WTC11 (cell line): ENCODE measurements around the gene ID3. TPM values are rescaled to one million over a fixed set of nuclear protein-coding genes. Genes with fewer than 3 reads are reported as not detected.

Experiments used
- ATAC-seq: fragments of 200-7000 bp; cut with Tn5 transposase; 2 replicates; pipeline ENCODE4 v1.10.0; 2021; ENCODE audit warnings: mild to moderate bottlenecking, moderate library complexity
- CTCF ChIA-PET: fragments of 300-600 bp; sonication (Branson Sonifier 250); formaldehyde crosslinking; loops from one replicate; lab custom pipeline; 2021; ENCODE audit warnings: antibody characterized with exemption; lab: Charles Lee
- POLR2A ChIA-PET: fragments of 350-600 bp; sonication (Branson Sonifier 250); formaldehyde crosslinking; loops from one replicate; lab custom pipeline; 2021; ENCODE audit warnings: antibody characterized with exemption; lab: Charles Lee
- DNase-seq: peaks from one replicate; pipeline ENCODE4 v3.0.0; 2021; ENCODE audit warnings: low spot score
- H3K27ac Mint-ChIP-seq: 2 replicates; pipeline ENCODE4 v1.8.0; 2021; ENCODE audit warnings: mixed read lengths
- H3K27me3 Mint-ChIP-seq: 2 replicates; pipeline ENCODE4 v1.8.0; 2021; ENCODE audit warnings: low read depth, mild to moderate bottlenecking, moderate library complexity, mixed read lengths
- H3K36me3 Mint-ChIP-seq: 2 replicates; pipeline ENCODE4 v1.8.0; 2021; ENCODE audit warnings: mixed read lengths
- H3K4me1 Mint-ChIP-seq: 2 replicates; pipeline ENCODE4 v1.8.0; 2022; ENCODE audit warnings: mixed read lengths
- H3K4me3 Mint-ChIP-seq: 2 replicates; pipeline ENCODE4 v1.8.0; 2021; ENCODE audit warnings: mild to moderate bottlenecking, moderate library complexity, mixed read lengths
- H3K9me3 Mint-ChIP-seq: 2 replicates; pipeline ENCODE4 v1.8.0; 2021; ENCODE audit warnings: mixed read lengths
- ATF1 ChIP-seq: sonication (generic); formaldehyde crosslinking; IDR thresholded peaks from 2 replicates; pipeline ENCODE4 v1.8.1; 2023; ENCODE audit warnings: mild to moderate bottlenecking, moderate library complexity, missing genetic modification reagents
- ATF2 ChIP-seq: sonication (generic); formaldehyde crosslinking; IDR thresholded peaks from 2 replicates; pipeline ENCODE4 v1.8.1; 2022; ENCODE audit warnings: low read depth, missing genetic modification reagents, borderline replicate concordance
- CBFB ChIP-seq: sonication (generic); formaldehyde crosslinking; IDR thresholded peaks from 2 replicates; pipeline ENCODE4 v1.8.1; 2022; ENCODE audit warnings: mild to moderate bottlenecking, low read depth, missing genetic modification reagents
- CREM ChIP-seq: sonication (generic); formaldehyde crosslinking; IDR thresholded peaks from 2 replicates; pipeline ENCODE4 v1.8.1; 2022; ENCODE audit warnings: mild to moderate bottlenecking, missing genetic modification reagents, moderate library complexity
- FOXK1 ChIP-seq: sonication (generic); formaldehyde crosslinking; IDR thresholded peaks from 2 replicates; pipeline ENCODE4 v1.8.0; 2022; ENCODE audit warnings: mild to moderate bottlenecking, moderate library complexity, missing genetic modification reagents
- HMGA2 ChIP-seq: fragments of 250-450 bp; sonication (Bioruptor Pico); IDR thresholded peaks from 2 replicates; pipeline ENCODE4 v1.4.0; 2021; ENCODE audit warnings: mild to moderate bottlenecking, moderate library complexity
- KAT7 ChIP-seq: sonication (generic); formaldehyde crosslinking; IDR thresholded peaks from 2 replicates; pipeline ENCODE4 v1.8.1; 2023; ENCODE audit warnings: missing genetic modification reagents, mild to moderate bottlenecking, borderline replicate concordance
- MLX ChIP-seq: sonication (generic); formaldehyde crosslinking; IDR thresholded peaks from 2 replicates; pipeline ENCODE4 v1.8.1; 2023; ENCODE audit warnings: mild to moderate bottlenecking, missing genetic modification reagents, moderate library complexity
- NR3C1 ChIP-seq: sonication (generic); formaldehyde crosslinking; conservative IDR thresholded peaks from 2 replicates; pipeline ENCODE4 v1.8.1; 2023; ENCODE audit warnings: low read depth, mild to moderate bottlenecking, missing genetic modification reagents
- PRRX2 ChIP-seq: fragments of 250-450 bp; sonication (Bioruptor Pico); IDR thresholded peaks from 2 replicates; pipeline ENCODE4 v1.8.0; 2021; ENCODE audit warnings: mild to moderate bottlenecking
- SMAD3 ChIP-seq: sonication (generic); formaldehyde crosslinking; IDR thresholded peaks from 2 replicates; pipeline ENCODE4 v1.8.0; 2022; ENCODE audit warnings: missing genetic modification reagents, mild to moderate bottlenecking, borderline replicate concordance
- SOX15 ChIP-seq: fragments of 250-450 bp; sonication (Bioruptor Pico); IDR thresholded peaks from 2 replicates; pipeline ENCODE4 v1.9.0; 2021; ENCODE audit warnings: mild to moderate bottlenecking
- ZBTB21 ChIP-seq: sonication (generic); formaldehyde crosslinking; IDR thresholded peaks from 2 replicates; pipeline ENCODE4 v1.8.1; 2023; ENCODE audit warnings: mild to moderate bottlenecking, missing genetic modification reagents, borderline replicate concordance
- ZBTB43 ChIP-seq: sonication (generic); formaldehyde crosslinking; IDR thresholded peaks from 2 replicates; pipeline ENCODE4 v1.8.1; 2023; ENCODE audit warnings: mild to moderate bottlenecking, missing genetic modification reagents
- ZNF219 ChIP-seq: sonication (generic); formaldehyde crosslinking; IDR thresholded peaks from 2 replicates; pipeline ENCODE4 v1.8.0; 2023; ENCODE audit warnings: missing genetic modification reagents, mild to moderate bottlenecking, borderline replicate concordance
- ZNF263 ChIP-seq: sonication (generic); formaldehyde crosslinking; IDR thresholded peaks from 2 replicates; pipeline ENCODE4 v1.8.1; 2022; ENCODE audit warnings: low read depth, mild to moderate bottlenecking, moderate library complexity, missing genetic modification reagents
- ZNF532 ChIP-seq: fragments of 250-450 bp; sonication (Bioruptor Pico); IDR thresholded peaks from 2 replicates; pipeline ENCODE4 v1.9.0; 2021; ENCODE audit warnings: mild to moderate bottlenecking, borderline replicate concordance
- ZNF671 ChIP-seq: fragments of 250-450 bp; sonication (Bioruptor Pico); IDR thresholded peaks from 2 replicates; pipeline ENCODE4 v1.8.0; 2021; ENCODE audit warnings: mild to moderate bottlenecking
- total RNA-seq: library from RNA; stranded (reverse); gene quantifications from 3 replicates; pipeline ENCODE4 v1.2.3, GENCODE V29; 2021

ID3 gene
- total RNA-seq, 1 experiment from 2014 or later, result 168 TPM

- ATAC-seq (no peak), DNase-seq (no peak)
- Mint-ChIP-seq H3K4me3 (no peak overlapping the region), H3K27me3 (peaks cover 3% of the 10 kb centered on the region), H3K27ac (no peak overlapping the region), H3K9me3 (no peaks in the 10 kb centered on the region), H3K4me1 (peaks cover 66% of the 10 kb centered on the region), H3K36me3 (no peaks in the 10 kb centered on the region)
- CTCF ChIA-PET, result interaction anchor here (0.5 to 4.5 kb wide), 6 partner anchors 31 to 47 kb away, joined by 3 to 25 read pairs (median 5); no protein-coding TSS in a partner anchor
- TF ChIP-seq ZNF219 (CRISPR knock-in tag) (no peak), ZNF532 (CRISPR knock-in tag) (no peak)
- POLR2A ChIA-PET, result interaction anchor here (0.5 kb wide), 1 partner anchor 200 kb away, joined by 3 read pairs; no protein-coding TSS in a partner anchor
These were observed 30.9 kb upstream of the ID3 start for GRCh38 chr1:23590058-23590783.

- Mint-ChIP-seq H3K4me3 (no peak overlapping the region), H3K27me3 (peaks cover 3% of the 10 kb centered on the region), H3K9me3 (no peaks in the 10 kb centered on the region), H3K27ac (no peak overlapping the region), H3K36me3 (no peaks in the 10 kb centered on the region), H3K4me1 (peaks cover 60% of the 10 kb centered on the region)
- TF ChIP-seq ZBTB21 (CRISPR knock-in tag) (no peak), CREM (CRISPR knock-in tag) (no peak), MLX (CRISPR knock-in tag) (no peak), SOX15 (no peak), ZBTB43 (CRISPR knock-in tag) (no peak), CBFB (CRISPR knock-in tag) (no peak), ZNF263 (CRISPR knock-in tag) (no peak), ZNF671 (CRISPR knock-in tag) (no peak), KAT7 (CRISPR knock-in tag) (no peak), NR3C1 (CRISPR knock-in tag) (no peak), FOXK1 (no peak), HMGA2 (CRISPR knock-in tag) (no peak), PRRX2 (CRISPR knock-in tag) (no peak), ATF2 (CRISPR knock-in tag) (no peak), ATF1 (CRISPR knock-in tag) (no peak), SMAD3 (CRISPR knock-in tag) (no peak)
- ATAC-seq (no peak), DNase-seq (no peak)
- CTCF ChIA-PET, result interaction anchor here (0.7 to 1.2 kb wide), 2 partner anchors 45 to 48 kb away, joined by 3 read pairs; no protein-coding TSS in a partner anchor
- POLR2A ChIA-PET, result no interaction called here
These were observed 30.3 kb upstream of the ID3 start for GRCh38 chr1:23589585-23589986.
